Heart left ventricle (tissue), 16 donors: ENCODE results near the gene KCNK1. TPM values are rescaled to one million over a fixed set of nuclear protein-coding genes. Genes with fewer than 3 reads are reported as not detected.

Experiments used
- ATAC-seq, 4 donors: fragments of 200-7000 bp; cut with Tn5 transposase; one replicate each; pipeline ENCODE4 v1.9.1; 2020 to 2022; ENCODE audit warnings: moderate library complexity in 4 of 4, mild to moderate bottlenecking in 3 of 4, moderate number of reproducible peaks in 1 of 4
- DNase-seq, 5 donors: peaks; one replicate each; pipeline ENCODE4 v3.0.0-alpha.2; 2020
- H3K27ac ChIP-seq, 12 donors: fragments of 200-600 bp; sonication (generic) in 4 of 12; one replicate each; pipeline versions ENCODE4 v1.5.0 to v1.8.0; 2016 to 2022; ENCODE audit warnings: mild to moderate bottlenecking in 2 of 12
- H3K27me3 ChIP-seq, 9 donors: fragments of 200-600 bp; sonication (generic) in 2 of 9; one replicate each; pipeline versions ENCODE4 v1.5.1 to v1.8.0; 2016 to 2022; ENCODE audit warnings: mild to moderate bottlenecking in 3 of 9
- H3K36me3 ChIP-seq, 9 donors: fragments of 200-600 bp; sonication (generic) in 2 of 9; one replicate each; pipeline versions ENCODE4 v1.5.0 to v1.8.0; 2018 to 2022; ENCODE audit warnings: mild to moderate bottlenecking in 2 of 9
- H3K4me1 ChIP-seq, 12 donors: fragments of 200-600 bp; sonication (generic) in 4 of 12; one replicate each; pipeline versions ENCODE4 v1.5.0 to v1.8.0; 2016 to 2022; ENCODE audit warnings: mild to moderate bottlenecking in 3 of 12
- H3K4me3 ChIP-seq, 12 donors: fragments of 200-600 bp; sonication (generic) in 4 of 12; one replicate each; pipeline versions ENCODE4 v1.5.0 to v1.8.0; 2017 to 2022; ENCODE audit warnings: mild to moderate bottlenecking in 9 of 12, moderate library complexity in 4 of 12
- H3K9me3 ChIP-seq, 12 donors: fragments of 200-600 bp; sonication (generic) in 4 of 12; one replicate each; pipeline versions ENCODE4 v1.5.0 to v1.8.0; 2016 to 2022; ENCODE audit warnings: mild to moderate bottlenecking in 1 of 12
- CTCF ChIP-seq, 12 donors: fragments of 200-600 bp; sonication (generic) in 4 of 12; IDR thresholded peaks; one replicate each; pipeline versions ENCODE4 v1.5.0 to v1.8.0; 2018 to 2022; ENCODE audit warnings: antibody characterized with exemption in 12 of 12, mild to moderate bottlenecking in 5 of 12
- POLR2A ChIP-seq, 2 donors: fragments of 450-650 bp; IDR thresholded peaks; one replicate each; pipeline ENCODE4 v1.6.1; 2017; ENCODE audit warnings: antibody characterized with exemption in 2 of 2, mild to moderate bottlenecking in 2 of 2, moderate library complexity in 2 of 2
- WGBS, 4 donors: extraction: QIAGEN DNeasy Blood & Tissue Kit in 2 of 4; methylation state at CpG; one replicate each; pipeline versions ENCODE4 v1.1.5 to v1.1.7; 2013 to 2018; 5-methylcytosine and 5-hydroxymethylcytosine counted together
- intact Hi-C, 10 donors: fragments of 100-400 bp; cut with DNase I; formaldehyde crosslinking; loops; one replicate each; pipeline versions ENCODE4 v1.11.1 to v1.14.2; 2022
- polyA plus RNA-seq, 2 donors: library from polyadenylated mRNA; stranded (reverse); fragments of 200-250 nt; gene quantifications; one replicate each; pipeline ENCODE4 v1.2.3, GENCODE V29; 2013
- total RNA-seq, 9 donors: library from RNA; depleted of rRNA in 2 of 9; stranded (reverse); fragments of >200 nt in 2 of 9; fragmentation: NEBNext Ultra II Directional in 3 of 9; extraction: Animal tissue kit (Norgen Biotek cat#: 25700) in 3 of 9; gene quantifications; one replicate each; pipeline versions ENCODE4 v1.1.0 to v1.2.4, GENCODE V29; 2016 to 2023
- donor health status: ischemic (EF 13 %, LVEDD 7.1; RV severe dilation, severe dysfunction).
- donor health status: healthy with polysubstance abuse.
- donor health status: DM: no; HTN: yes; CAD: no.
- donor health status: DM: no; HTN: no; CAD: no.
- donor health status: ischemic (EF 25% LVEDD 6.9; RV normal size, moderate dysfunction).
- donor health status: ischemic (EF 25% LVEDD 5.7; RV mildly dilated, moderate dysfunction).
- donor health status: healthy.
- donor health status: DM: yes; HTN: yes; CAD: no.
- donor health status: ischemic (EF 35%, LVEDD 5.7; RV mildly dilated, moderate dysfunction).
- donor health status: nonischemic (EF 11% LVEDD 7.7; RV severe dilation, severe dysfunction).
- donor health status: DM: yes; HTN: yes; CAD: no.
- donor health status: PGD.
- donor health status: ischemic (EF 29% LVEDD 5.4; RV normal size, mild dysfunction).
- donor health status: nonischemic (EF 23%, LVEDD 6.1; RV moderate dilation, normal function).

The KCNK1 gene
- total and polyA plus RNA-seq, 11 donors = 5.9 to 28.3 (median 10.5) TPM

- intact Hi-C loops = no loop called here
- whole genome bisulfite sequencing, 4 donors = 56 to 66% (median 58%) methylated on average over 8 of the region's 8 CpGs
- Histone ChIP-seq H3K9me3 (peaks cover 0 to 2% (median 0%) of the 10 kb centered on the region in 12 donors), H3K4me1 (no peaks in the 10 kb centered on the region), H3K4me3 (no peak overlapping the region), H3K27me3 (no peaks in the 10 kb centered on the region), H3K27ac (no peak overlapping the region), H3K36me3 (no peaks in the 10 kb centered on the region)
- no peak for ATAC-seq
- DNase-seq = no peak
- TF ChIP-seq CTCF (IDR thresholded peaks at IDR 0.05) = no peak
- TF ChIP-seq POLR2A (IDR thresholded peaks at IDR 0.05) = no peak
Measured at GRCh38 chr1:233598891-233599541, 14.9 kb upstream of the KCNK1 start.

DNA sequence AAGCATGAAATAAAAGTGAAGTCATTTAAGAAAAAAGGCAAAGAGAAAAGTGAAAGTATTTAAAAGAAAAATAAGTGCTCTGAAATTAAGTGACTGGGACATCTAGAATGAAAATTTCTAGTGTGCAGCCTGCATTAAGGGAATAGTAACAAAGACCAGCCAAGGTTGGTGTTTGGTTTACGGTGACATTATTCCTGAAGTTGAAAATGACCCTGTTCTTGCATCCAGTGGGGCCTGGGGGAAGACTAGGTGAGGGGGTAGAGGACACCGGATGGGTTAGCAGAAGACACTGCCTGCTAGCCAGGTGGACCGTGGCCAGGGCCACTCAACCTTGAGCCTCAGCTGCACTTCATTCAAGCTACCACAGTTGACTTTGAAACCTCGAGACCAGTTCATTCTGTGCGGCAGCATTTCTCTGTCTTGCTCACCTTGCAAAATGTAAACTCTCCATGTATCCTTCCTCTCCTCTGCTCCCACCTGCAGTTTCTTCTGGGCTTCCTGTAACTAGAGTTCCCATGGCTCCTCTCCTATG lies 14.3 kb upstream of the KCNK1 start:
- TF ChIP-seq POLR2A (IDR thresholded peaks at IDR 0.05) (no peak), CTCF (IDR thresholded peaks at IDR 0.05) (no peak)
- intact Hi-C loops = no loop called here
- Histone ChIP-seq H3K36me3 (no peaks in the 10 kb centered on the region), H3K4me3 (no peak overlapping the region), H3K27ac (no peak overlapping the region), H3K27me3 (no peaks in the 10 kb centered on the region), H3K9me3 (peaks cover 0 to 7% (median 0%) of the 10 kb centered on the region in 12 donors), H3K4me1 (no peaks in the 10 kb centered on the region)
- WGBS, 4 donors = 67 to 77% (median 74%) methylated on average over 5 of the region's 5 CpGs
- ATAC-seq (no peak), DNase-seq (no peak)

GRCh38 chr1:233600488-233600887 lies 13.4 kb upstream of the KCNK1 start:
- 41 to 59% (median 49%) methylated on average over 1 of the region's 1 CpG for WGBS, 4 donors
- H3K36me3 ChIP-seq = no peaks in the 10 kb centered on the region
- H3K27me3 ChIP-seq = no peaks in the 10 kb centered on the region
- ATAC-seq (no peak), DNase-seq (no peak)
- peaks cover 0 to 8% (median 0%) of the 10 kb centered on the region in 12 donors for H3K9me3 ChIP-seq
- no peak overlapping the region for H3K27ac ChIP-seq
- intact Hi-C loops = no loop called here
- no peaks in the 10 kb centered on the region for H3K4me1 ChIP-seq
- H3K4me3 ChIP-seq = no peak overlapping the region
- TF ChIP-seq CTCF (IDR thresholded peaks at IDR 0.05) (no peak), POLR2A (IDR thresholded peaks at IDR 0.05) (no peak)

GRCh38 chr1:233603478-233603877 lies 10.4 kb upstream of the KCNK1 start:
- intact Hi-C loops = no loop called here
- no peaks in the 10 kb centered on the region for H3K27me3 ChIP-seq
- H3K36me3 ChIP-seq = no peaks in the 10 kb centered on the region
- H3K27ac ChIP-seq = no peak overlapping the region
- H3K4me3 ChIP-seq = no peak overlapping the region
- H3K9me3 ChIP-seq = peaks cover 0 to 8% (median 0%) of the 10 kb centered on the region in 12 donors
- H3K4me1 ChIP-seq = no peaks in the 10 kb centered on the region
- 87 to 92% (median 90%) methylated on average over 2 of the region's 2 CpGs for WGBS, 4 donors
- ATAC-seq (no peak), DNase-seq (no peak)
- TF ChIP-seq POLR2A (IDR thresholded peaks at IDR 0.05) (no peak), CTCF (IDR thresholded peaks at IDR 0.05) (no peak)
